SK-MEL-5 (cell line): ENCODE data around the gene GPC6. TPM values are rescaled to one million over a fixed set of nuclear protein-coding genes. Genes with fewer than 3 reads are reported as not detected.

Experiments used
- DNase-seq: peaks from one replicate; pipeline ENCODE4 v3.0.0-alpha.2; 2016; ENCODE audit warnings: low read depth, low spot score
- in situ Hi-C: cut with HindIII; loops from 2 replicates; pipeline ENCODE4 v1.10.0; 2016; ENCODE audit warnings: low sequenced_read_pairs, high pct_unique_total_duplicates, low pct_unique_long_range_greater_than_20kb
- total RNA-seq: library from RNA; depleted of rRNA; stranded (reverse); fragments of >200 nt; shearing (Covaris generic); gene quantifications from 2 replicates; pipeline ENCODE4 v1.2.3, GENCODE V29; 2014

The GPC6 gene
- total RNA-seq, 1 experiment from 2014 or later, result 6.6 TPM

DNA sequence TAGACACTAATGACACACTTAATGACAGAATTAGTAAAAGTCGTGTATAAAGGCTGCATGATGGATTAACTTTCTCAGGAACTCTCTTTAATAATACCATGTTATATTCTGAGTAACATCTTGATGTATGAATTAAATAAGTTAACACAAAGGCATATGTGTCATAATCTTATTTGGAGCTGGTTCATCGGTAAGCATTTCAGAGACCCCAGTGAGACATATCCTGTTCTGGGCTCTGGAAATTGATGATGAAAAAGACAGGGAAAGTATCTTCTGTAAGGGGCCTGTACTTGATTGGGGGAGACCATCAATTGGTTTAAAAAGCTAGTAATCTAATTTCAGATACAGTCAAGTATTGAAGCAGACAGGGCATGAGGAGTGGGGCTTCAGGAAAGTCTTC, 547.9 kb downstream of the GPC6 start:
- in situ Hi-C loops, result no loop called here
- DNase-seq, result no peak

DNA sequence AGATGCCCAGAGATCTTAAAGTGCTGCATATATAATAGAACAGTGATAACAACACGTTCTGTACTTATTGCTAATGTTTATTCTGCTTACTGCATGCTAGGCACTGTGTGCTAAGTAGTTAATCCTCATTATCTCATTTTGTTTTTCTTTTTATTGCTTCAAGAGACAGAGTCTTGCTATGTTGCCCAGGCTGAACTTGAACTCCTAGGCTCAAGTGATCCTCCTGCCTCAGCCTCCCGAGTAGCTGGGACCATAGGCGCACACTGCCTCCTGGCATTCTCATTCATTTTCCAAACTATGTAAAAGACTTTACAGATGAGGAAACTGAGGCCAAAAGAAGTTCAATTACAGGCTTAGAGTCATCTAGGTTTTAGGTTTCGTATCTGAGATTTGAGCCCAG, 548.4 kb downstream of the GPC6 start:
- no peak for DNase-seq
- in situ Hi-C loops, result no loop called here

DNA sequence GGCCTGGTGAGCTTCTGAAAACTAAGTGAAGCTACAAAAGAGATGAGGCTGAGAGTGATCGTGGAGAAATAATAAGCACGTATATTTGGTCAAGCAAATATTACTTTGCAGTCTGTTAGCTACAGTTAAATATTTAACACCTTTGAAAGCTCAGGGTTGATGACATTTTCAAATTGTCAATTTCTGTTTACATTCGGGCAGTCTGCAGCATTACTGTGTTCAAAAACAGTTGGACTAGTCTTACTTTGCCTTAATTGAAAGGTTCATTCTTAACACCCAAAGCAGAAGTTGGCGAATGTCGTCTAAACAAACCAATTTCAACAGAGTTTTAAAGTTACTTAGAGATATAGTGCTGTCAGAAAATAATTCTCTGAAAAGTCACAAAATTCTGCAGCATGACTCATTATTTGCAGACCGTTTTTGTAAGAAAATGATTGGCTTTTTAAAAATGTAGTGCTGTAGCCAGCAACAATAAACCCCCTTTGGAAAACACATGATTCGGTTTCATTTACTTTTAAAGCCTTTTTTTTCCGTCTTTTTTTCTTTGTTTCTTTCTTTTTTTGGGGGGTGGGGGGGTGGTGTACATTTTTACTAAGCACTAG, 549.0 kb downstream of the GPC6 start:
- in situ Hi-C loops, result no loop called here

DNA sequence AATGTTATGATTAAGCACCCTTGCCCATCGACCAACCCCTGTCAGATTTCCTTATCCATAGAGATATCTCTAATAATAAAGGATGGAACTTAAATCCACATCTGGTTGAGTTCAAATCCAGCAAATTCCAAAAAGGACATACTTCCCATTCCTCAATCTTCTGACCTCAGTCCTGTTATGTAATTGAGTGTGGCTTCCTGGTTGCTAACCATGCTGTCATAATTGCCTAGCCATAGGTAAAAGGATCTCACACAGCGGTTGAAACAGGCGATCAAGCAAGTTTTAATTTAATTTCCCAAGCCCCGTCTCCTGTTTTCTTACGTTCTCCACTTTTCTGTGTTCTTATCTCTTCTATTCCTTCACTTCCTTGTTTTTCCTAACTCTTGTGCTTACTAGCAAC, 550.3 kb downstream of the GPC6 start:
- in situ Hi-C loops, result no loop called here

More for the DNA sequence above, 549.0 kb downstream of the GPC6 start:
- DNase-seq, result no peak

DNA sequence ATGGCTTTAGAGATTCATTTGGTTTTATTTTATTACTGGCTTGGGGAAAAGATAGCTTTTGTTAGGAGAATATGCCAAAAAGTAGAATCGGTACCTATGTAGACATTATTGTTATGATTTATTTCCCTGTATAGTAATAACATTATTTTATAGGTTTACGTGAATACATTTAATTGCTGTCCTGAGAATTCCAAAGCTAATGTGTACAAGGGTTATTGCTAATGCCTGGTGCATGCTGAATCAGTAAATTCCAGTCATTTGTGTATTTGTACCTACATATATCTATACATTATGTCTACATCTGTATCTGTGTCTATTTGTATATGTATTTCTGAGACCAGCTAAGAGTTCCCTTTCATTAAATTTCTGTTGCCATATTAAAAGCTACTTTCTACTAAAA, 550.9 kb downstream of the GPC6 start:
- in situ Hi-C loops, result no loop called here
- no peak for DNase-seq

More for the DNA sequence above, 550.3 kb downstream of the GPC6 start:
- DNase-seq, result no peak

DNA sequence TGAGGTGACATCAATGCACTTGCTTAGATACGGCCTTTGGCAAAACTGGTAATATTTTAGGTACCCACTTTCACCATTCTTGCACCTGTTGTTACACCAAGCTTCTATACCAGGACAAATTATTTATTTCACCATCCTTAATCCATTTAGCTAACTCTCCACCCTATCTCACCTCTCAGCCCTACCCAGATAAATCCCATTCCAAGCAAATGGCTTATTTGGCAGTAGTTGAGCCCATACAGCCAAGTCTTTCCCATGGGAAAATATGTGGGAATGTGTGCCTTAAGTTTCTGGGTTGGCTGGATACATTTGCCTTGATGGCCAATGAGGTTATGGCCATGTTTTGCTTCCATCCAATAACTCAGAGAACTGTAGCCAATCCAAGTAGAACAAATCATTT, 551.9 kb downstream of the GPC6 start:
- in situ Hi-C loops, result no loop called here
- no peak for DNase-seq

DNA sequence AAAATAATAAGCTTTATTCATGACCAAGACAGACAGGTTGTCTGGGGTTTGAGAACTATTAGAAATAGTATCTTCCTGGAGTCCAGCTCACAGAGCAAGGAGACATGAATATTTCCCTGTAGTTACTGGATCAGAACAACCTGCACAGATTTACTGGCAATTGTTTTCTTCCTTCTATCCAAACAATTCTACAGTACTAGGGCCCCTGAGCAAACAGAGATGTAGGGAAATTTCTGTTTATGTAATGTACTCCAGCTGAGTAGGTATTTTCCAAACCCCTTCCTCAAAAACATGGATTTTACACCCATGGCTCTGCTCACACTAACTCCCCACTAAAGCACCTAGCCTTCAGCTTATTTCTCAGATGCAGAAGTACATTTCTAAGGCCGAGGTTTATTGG, 557.6 kb downstream of the GPC6 start:
- in situ Hi-C loops, result no loop called here
- no peak for DNase-seq

DNA sequence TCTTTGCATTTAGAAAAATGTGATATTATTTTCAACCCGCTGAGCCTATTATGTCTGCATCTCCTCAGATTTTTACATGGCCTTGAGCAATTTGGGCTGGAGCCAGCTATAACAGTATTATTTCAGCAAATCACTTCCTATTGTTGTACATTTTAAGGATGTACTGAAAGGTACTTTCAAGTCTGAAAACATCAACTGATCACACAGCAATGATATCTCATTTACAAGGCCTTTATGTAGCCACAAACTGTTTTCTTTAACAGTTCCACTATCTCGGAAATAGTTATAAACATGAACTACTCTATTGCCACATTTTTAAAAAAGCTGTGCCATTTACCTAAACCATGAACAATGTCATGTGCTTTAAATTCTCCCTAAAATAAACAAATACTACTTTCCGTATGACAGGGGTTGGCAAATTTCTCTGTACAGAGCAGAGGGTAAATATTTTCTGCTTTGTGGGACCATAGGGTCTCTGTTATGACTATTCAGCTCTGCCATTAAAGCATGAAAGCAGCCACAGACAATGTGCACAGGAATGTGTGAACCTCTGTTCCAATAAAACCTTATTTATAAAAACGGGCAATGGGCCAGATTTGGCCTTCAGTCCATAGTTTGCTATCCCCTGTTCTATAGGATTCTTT, 560.4 kb downstream of the GPC6 start:
- DNase-seq, result no peak
- in situ Hi-C loops, result no loop called here

DNA sequence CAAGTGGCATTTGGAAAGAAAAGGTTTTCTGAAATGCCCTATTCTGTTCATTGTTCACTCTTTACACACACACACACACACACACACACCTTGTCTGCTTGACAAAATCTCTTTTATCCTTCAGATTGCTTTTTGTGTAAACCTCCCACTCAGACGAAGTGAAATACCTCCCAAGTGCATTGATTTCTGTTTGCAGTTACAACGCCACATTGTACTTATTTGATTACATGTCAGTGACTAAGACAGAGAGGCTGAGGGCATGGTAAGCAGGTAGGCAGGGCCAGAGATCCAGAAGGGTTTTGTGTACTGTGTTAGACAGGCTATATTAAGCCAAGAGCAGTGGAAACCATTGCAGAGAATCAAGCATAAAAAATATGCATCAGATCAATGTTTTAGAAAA, 561.8 kb downstream of the GPC6 start:
- DNase-seq, result no peak
- in situ Hi-C loops, result no loop called here

DNA sequence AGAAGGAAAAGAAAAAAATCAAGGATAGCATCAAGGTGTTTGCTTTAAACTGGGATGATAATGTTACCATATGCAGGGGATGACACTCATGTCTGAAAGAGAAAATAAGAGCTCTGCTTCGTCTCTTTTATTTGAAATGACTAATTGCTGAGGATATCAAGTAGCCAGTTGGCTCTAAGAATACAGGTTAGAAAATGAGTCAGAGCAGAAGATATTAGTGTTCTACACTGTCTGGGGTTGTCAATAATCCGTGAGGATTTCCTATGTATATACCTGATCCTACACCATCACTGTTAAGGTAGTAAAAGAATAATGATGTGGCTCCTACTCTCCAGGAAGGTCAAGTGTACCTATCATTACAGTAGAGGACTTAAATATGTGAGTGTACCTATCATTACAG, 562.5 kb downstream of the GPC6 start:
- in situ Hi-C loops, result no loop called here
- no peak for DNase-seq

DNA sequence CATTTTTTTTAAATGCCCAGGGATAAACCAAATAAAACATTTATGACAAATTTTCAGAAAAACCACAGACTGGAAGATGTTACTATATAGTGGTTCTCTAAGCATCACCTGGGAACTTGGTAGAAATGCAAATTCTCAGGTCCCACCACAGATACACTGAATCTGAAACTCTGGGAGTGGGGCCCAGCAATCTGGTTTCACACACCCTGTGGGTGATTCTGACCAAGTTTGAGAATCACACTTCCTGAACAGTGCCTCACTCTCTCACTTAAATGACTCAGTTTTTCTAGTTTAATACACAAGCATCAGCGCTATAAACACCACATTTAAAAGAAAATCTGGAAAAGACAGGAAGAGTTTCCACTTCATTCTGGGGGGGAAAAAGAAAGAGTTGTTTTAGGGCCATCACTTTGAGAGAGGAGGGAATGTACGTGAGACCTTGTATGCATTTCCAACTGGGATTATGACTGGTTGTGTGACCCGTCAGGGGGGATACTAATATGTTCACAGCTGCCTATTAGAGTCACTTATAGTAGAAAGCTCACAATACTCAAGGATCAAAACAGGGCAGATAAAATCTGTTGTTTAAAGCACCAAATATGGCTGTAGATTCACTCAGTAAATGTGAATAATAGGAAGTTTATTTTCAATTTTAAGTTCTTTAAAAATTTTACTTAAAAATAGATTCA, 567.7 kb downstream of the GPC6 start:
- in situ Hi-C loops, result no loop called here
- no peak for DNase-seq

DNA sequence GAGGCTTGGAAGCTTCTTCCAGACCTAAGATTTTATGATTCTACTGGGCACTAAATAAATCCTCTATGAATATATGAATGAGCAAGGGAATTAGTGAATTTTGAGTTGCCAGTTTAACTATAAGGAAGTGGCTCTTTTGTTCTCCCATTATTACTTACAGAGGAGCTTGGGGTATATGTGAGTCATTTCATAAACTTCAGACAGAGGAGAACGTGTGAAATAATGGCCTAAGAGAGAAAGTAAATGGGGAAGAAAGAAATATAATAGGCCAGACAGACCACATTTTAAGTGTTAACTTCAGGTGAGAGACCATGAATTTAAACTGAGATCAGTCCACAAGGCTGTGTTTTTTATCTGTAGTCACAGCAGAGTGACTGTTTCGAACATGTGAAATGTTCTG, 570.9 kb downstream of the GPC6 start:
- in situ Hi-C loops, result no loop called here
- DNase-seq, result no peak

DNA sequence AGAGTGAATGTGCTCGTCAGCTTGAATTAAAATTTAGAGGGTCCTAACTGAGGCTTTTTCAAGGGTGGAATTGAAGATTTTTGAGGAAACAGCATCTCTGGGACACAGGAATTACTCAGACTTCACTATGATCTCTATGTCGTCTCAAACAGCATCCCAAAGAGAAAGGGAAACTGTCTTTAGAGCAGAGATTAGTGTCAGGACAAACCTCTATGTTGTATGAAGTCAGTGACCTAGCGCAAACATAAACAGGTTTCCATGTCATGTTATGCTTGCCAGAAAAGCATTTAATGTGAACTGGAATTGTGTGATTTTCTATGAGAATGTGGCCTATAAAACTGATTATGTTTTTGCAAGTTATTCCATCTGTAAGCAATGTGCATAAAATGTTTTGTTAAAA, 573.7 kb downstream of the GPC6 start:
- no peak for DNase-seq
- in situ Hi-C loops, result no loop called here

DNA sequence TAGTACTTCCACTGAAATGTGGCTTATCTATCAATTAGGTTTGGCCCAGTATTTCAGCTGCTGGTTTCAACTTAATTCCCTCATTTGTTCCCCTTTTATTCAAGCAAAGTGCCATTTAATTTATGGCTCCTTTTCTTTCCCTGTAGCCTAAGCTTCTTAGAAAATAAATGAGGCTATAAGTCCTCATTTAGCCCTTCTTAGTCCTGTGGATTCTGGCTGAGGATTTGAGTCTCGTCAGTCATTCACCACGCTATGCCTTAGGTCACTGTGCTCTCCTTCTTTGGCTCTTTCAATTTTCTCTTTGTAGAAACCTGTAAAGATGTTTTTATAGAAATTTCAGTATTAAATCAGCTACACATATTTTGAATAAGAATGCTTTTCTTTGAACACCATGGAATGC, 579.1 kb downstream of the GPC6 start:
- DNase-seq, result no peak
- in situ Hi-C loops, result no loop called here

DNA sequence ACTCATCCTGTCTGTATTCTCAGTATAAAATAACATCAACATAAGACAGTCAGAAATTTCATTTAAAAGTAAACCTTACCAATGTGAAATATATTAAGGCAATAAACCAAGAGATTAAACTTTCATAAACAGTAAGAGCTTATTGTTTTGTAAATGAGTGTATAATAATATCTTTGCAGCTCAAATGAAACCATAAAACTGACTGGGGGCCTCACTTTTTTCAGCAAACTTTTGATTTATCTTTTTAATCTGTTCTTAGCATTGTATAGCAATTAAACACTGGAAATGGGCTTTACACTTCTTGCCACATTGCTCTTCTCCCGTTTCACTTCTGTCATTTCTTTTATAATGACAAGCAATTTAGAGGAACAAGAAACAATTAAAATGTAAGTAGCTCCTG, 580.3 kb downstream of the GPC6 start:
- in situ Hi-C loops, result no loop called here
- DNase-seq, result no peak

DNA sequence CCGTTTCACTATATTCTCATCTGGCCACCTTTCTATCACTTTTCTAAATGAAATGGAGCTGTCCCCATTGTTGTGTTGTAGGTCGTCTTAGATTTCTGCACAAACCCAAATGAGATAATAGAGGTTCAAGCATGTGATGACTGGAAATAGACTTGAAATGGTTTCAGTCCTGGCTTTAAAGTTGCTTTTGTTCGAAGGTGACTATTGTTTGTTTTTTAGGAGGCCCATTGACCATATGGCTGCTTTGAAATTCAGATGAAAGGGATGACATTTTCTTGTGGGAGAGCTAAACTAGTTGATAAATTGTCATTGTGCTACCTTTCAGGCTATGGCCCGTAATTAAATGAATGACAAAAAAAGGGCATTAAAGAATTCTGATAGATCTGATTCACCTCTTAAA, 583.7 kb downstream of the GPC6 start:
- in situ Hi-C loops, result no loop called here
- DNase-seq, result no peak

DNA sequence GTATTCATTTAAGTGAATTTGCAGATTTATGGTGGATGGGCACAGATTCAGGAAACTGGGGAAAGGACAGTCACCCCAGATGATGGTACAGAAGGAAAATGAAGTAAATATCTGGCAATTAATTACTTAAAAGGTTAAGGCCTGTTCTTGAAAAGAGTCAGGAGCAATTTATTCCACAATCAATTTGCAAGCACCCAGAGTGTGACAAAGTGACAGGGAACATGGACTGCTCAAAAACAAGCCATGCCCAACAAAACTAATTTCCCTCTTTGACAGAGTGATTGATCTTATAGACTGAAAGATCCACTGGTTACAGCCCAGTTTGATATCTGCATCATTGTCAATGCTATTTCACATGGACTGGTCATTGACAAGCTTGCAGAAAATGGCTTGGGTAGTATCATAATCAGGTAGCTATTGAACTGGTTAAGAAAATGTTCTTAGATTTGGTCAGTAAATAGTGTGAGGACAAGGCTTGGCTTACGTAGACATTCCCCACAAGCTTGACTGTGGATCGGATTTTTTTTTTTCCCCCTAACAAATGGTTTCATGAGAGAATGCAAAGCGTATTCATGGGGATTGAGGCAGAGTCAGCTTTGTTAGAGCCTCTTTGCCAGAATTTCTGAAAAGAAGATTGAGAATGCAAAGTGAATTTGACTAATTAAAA, 584.6 kb downstream of the GPC6 start:
- no peak for DNase-seq
- in situ Hi-C loops, result no loop called here

DNA sequence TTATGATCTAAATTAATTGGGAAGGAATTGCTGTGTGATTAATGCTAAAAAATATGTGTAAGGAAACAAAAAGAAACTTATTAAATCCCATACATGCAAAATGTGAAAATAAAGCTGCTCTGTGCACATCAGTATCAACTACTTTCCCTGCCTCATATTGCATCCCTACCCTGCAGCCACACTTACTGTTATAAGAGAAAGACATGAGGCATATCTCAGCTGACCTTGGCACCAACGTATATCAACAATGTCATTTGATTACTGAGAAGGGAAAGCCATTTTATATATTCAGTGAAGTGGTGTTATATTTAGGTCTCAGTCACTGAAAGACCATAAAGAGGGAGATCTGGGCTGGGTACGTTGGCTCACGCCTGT, 585.1 kb downstream of the GPC6 start:
- no peak for DNase-seq
- in situ Hi-C loops, result no loop called here

DNA sequence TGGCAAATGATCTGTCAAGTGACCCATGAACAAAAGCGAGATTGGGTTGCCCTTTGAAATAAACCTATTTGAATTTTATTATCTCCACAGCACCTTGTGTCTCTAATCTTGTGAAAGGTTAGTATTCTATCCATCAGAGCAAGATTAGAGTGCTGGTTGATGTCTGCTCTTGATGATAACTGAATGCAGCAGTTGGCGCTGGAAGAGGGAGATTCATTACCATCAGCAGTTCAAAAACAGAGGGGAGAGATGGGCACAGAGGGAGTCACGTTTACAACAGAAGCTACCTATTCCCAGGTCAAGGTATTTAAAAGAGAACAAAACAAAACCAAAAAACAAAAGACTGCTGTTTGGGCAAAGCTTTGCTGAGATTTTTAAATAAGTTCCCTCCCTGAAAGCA, 588.1 kb downstream of the GPC6 start:
- in situ Hi-C loops, result no loop called here
- DNase-seq, result no peak
